K562 (cell line): ENCODE measurements around the gene NDUFV2. TPM values are rescaled to one million over a fixed set of nuclear protein-coding genes. Genes with fewer than 3 reads are reported as not detected.
A peak's percentile ranks its signal among the peaks of the same experiment; 100 is the strongest.

Experiments
- ATAC-seq: fragments of 200-7000 bp; cut with Tn5 transposase; 3 replicates; pipeline ENCODE4 v1.9.1; 2020; ENCODE audit warnings: moderate library complexity
- BruUV-seq: library from RNA; stranded (reverse); fragments of 400-500 nt; replicated peaks from 2 replicates; lab custom pipeline; 2021; lab: Mats Ljungman, UMichigan
- CTCF ChIA-PET: fragments of 300-600 bp; formaldehyde crosslinking; extraction: SDS; loops from one replicate; lab custom pipeline; 2021; ENCODE audit warnings: low intra/inter-chr PET ratio; lab: Yijun Ruan, JAX
- POLR2A ChIA-PET: fragments of 300-600, 350-650 bp; sonication (Branson Sonifier 250); formaldehyde crosslinking; extraction: SDS; loops from one replicate; lab custom pipeline; 2021; ENCODE audit warnings: antibody characterized with exemption, inconsistent platforms; lab: Yijun Ruan, JAX
- DNase-seq, 4 experiments: peaks; one replicate each; pipeline versions ENCODE4 v3.0.0 to v3.0.0-alpha.2; 2011 to 2018; ENCODE audit warnings: low spot score in 3 of 4, mixed read lengths in 3 of 4; ENCODE audit errors: extremely low read depth in 1 of 4
- FAIRE-seq: peaks from 2 replicates; lab custom pipeline; 2011; peaks lifted over from hg19 to GRCh38; lab: Jason Lieb, UNC
- H2AFZ ChIP-seq: 2 replicates; pipeline ENCODE4 v1.6.0; 2011; ENCODE audit warnings: low read depth, low read length, control low read depth, inconsistent platforms
- H3K27ac ChIP-seq: fragments of 200-600 bp; 3 replicates; pipeline ENCODE4 v1.8.0; 2011; ENCODE audit warnings: low read depth, mild to moderate bottlenecking, control low read depth, inconsistent platforms, low read length, moderate library complexity, mixed read lengths; ENCODE audit errors: extremely low read depth
- H3K27me3 ChIP-seq, 2 experiments: fragments of 300-600 bp in 1 of 2; 2 replicates in 1 of 2; 3 replicates in 1 of 2; pipeline versions ENCODE4 v1.6.0 to v1.8.0; 2011; ENCODE audit warnings: inconsistent platforms in 2 of 2, low read length in 2 of 2, mild to moderate bottlenecking in 1 of 2, mixed read lengths in 1 of 2, moderate library complexity in 1 of 2; ENCODE audit not compliant: control insufficient read depth in 2 of 2, insufficient read depth in 2 of 2
- H3K36me3 ChIP-seq: fragments of 300-600 bp; 3 replicates; pipeline ENCODE4 v1.8.0; 2011; ENCODE audit warnings: mild to moderate bottlenecking, low read length, inconsistent platforms; ENCODE audit not compliant: control insufficient read depth, insufficient read depth
- H3K4me1 ChIP-seq, 2 experiments: fragments of 200-600 bp in 1 of 2; replicated peaks in 1 of 2; 2 replicates in 1 of 2; 3 replicates in 1 of 2; pipeline versions ENCODE4 v1.5.1 to v1.8.0; 2011; ENCODE audit warnings: inconsistent platforms in 2 of 2, low read length in 2 of 2, mild to moderate bottlenecking in 1 of 2, mixed read lengths in 1 of 2, moderate library complexity in 1 of 2; ENCODE audit not compliant: control insufficient read depth in 2 of 2, insufficient read depth in 2 of 2
- H3K4me2 ChIP-seq: 2 replicates; pipeline ENCODE4 v1.6.1; 2011; ENCODE audit warnings: low read length, control low read depth, inconsistent platforms, mixed read lengths; ENCODE audit not compliant: insufficient read depth
- H3K4me3 ChIP-seq: fragments of 200-600 bp; sonication (generic), shearing (Covaris generic); 2 replicates; pipeline ENCODE4 v1.5.1; 2016; ENCODE audit warnings: control low read depth, inconsistent platforms
- H3K79me2 ChIP-seq: fragments of 200-600 bp; 3 replicates; pipeline ENCODE4 v1.8.0; 2011; ENCODE audit warnings: low read length, inconsistent platforms; ENCODE audit not compliant: control insufficient read depth, insufficient read depth
- H3K9ac ChIP-seq, 2 experiments: 2 replicates each; pipeline versions ENCODE4 v1.6.0 to v1.6.1; 2011; ENCODE audit warnings: low read depth in 2 of 2, low read length in 2 of 2, control low read depth in 1 of 2, inconsistent platforms in 1 of 2, mild to moderate bottlenecking in 1 of 2, mixed read lengths in 1 of 2; ENCODE audit not compliant: insufficient read depth in 1 of 2
- H3K9me1 ChIP-seq: one replicate; pipeline ENCODE4 v1.6.0; 2011; ENCODE audit warnings: inconsistent platforms, mild to moderate bottlenecking, low read length, moderate library complexity; ENCODE audit not compliant: control insufficient read depth, insufficient read depth
- H3K9me3 ChIP-seq: replicated peaks from 2 replicates; pipeline ENCODE4 v1.5.1; 2011; ENCODE audit warnings: low read depth, low read length, inconsistent platforms; ENCODE audit not compliant: control insufficient read depth, insufficient read depth
- H4K20me1 ChIP-seq: replicated peaks from 2 replicates; pipeline ENCODE4 v1.6.1; 2011; ENCODE audit warnings: low read length, inconsistent platforms, mixed read lengths; ENCODE audit not compliant: control insufficient read depth, insufficient read depth
- ERF ChIP-seq: fragments of 450-650 bp; formaldehyde crosslinking; IDR thresholded peaks from 2 replicates; pipeline ENCODE4 v1.4.0; 2020; ENCODE audit warnings: mild to moderate bottlenecking, mixed read lengths
- JUNB ChIP-seq: fragments of 450-650 bp; formaldehyde crosslinking; conservative IDR thresholded peaks from 2 replicates; pipeline ENCODE4 v1.4.0; 2020; ENCODE audit warnings: mild to moderate bottlenecking
- KDM1A ChIP-seq, 2 experiments: fragments of 450-650 bp; IDR thresholded peaks; 2 replicates each; pipeline ENCODE4 v1.6.1; 2016; ENCODE audit warnings: mild to moderate bottlenecking in 2 of 2
- RUNX1 ChIP-seq: sonication (generic); IDR thresholded peaks from 2 replicates; pipeline ENCODE4 v1.6.1; 2016; ENCODE audit warnings: antibody characterized with exemption, low read depth
- STAG1 ChIP-seq: sonication (generic); formaldehyde crosslinking; IDR thresholded peaks from 2 replicates; pipeline ENCODE4 v1.5.0; 2020; ENCODE audit warnings: missing genetic modification reagents, borderline replicate concordance
- ZNF121 ChIP-seq: sonication (generic); formaldehyde crosslinking; conservative IDR thresholded peaks from 2 replicates; pipeline ENCODE4 v1.8.0; 2022; ENCODE audit warnings: missing genetic modification reagents
- WGBS: fragments of 100-300 bp; shearing (Covaris generic); methylation state at CpG from one replicate; pipeline ENCODE4 v1.1.6; 2016; ENCODE audit warnings: low coverage, mixed read lengths; ENCODE audit not compliant: insufficient coverage; ENCODE audit errors: missing lambda C conversion rate; 5-methylcytosine and 5-hydroxymethylcytosine counted together
- in situ Hi-C: fragments of 300-500 bp; cut with MboI; formaldehyde crosslinking; loops from 4 replicates; pipeline ENCODE4 v1.15.0; 2018; ENCODE audit warnings: inconsistent platforms, mixed read lengths
- intact Hi-C: fragments of 100-400 bp; cut with micrococcal nuclease; formaldehyde crosslinking; loops from 2 replicates; pipeline ENCODE4 v1.14.2; 2022
- polyA plus RNA-seq, 8 experiments: library from polyadenylated mRNA; depleted of rRNA in 4 of 8; stranded (reverse) in 5 of 8; unstranded in 3 of 8; fragments of >200 nt; fragmentation: Nextera tagmentation in 2 of 8; fragmentation: Illumina TruSeq in 1 of 8; extraction: Ambion mirVana in 2 of 8; extraction: Trizol in 1 of 8; gene quantifications; 2 replicates each; pipeline versions ENCODE4 v1.2.1 to v1.2.3, GENCODE V29; 2011 to 2014; ENCODE audit warnings: inconsistent platforms in 1 of 8, missing spikeins in 1 of 8
- total RNA-seq, 7 experiments: library from RNA; depleted of rRNA in 6 of 7; stranded (reverse); fragments of >200 nt in 6 of 7; fragmentation: Illumina TruSeq in 2 of 7; extraction: Trizol in 2 of 7; gene quantifications; 2 replicates each; pipeline versions ENCODE4 v1.2.1 to v1.2.3, GENCODE V29; 2011 to 2021; ENCODE audit warnings: low replicate concordance in 1 of 7
- TF ChIP-seq, protein P1 (sequence below): sonication (generic); formaldehyde crosslinking; IDR thresholded peaks from 2 replicates; pipeline ENCODE4 v1.8.0; 2022; ENCODE audit warnings: mild to moderate bottlenecking, missing genetic modification reagents

The NDUFV2 gene
- total and polyA plus RNA-seq, 9 of the 15 experiments (the other 6 are each of a cell fraction or from before 2014, with no cell fraction given), result 213 to 550 (median 384) TPM

DNA sequence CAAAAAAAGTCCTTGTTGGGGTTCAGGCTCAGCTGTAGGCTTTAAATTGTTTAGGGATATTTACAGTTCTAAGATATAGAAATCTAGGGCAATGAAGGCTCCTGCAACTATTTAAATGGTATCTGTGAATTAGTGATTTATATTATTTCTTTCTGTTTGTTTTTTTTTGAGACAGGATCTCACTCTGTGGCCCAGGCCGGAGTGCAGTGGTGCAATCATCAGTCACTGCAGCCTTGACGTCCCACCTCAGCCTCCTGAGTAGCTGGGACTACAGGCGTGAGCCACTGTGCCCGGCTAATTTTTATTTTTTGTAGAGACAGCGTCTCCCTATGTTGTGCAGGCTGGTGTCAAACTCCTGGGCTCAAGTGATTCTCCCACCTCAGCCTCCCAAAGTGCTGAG is 32.3 kb upstream of the NDUFV2 start:
- H3K27me3 ChIP-seq, result no peaks in the 10 kb centered on the region
- no peaks in the 10 kb centered on the region for H3K36me3 ChIP-seq
- no peak overlapping the region for H3K4me3 ChIP-seq
- no peaks in the 10 kb centered on the region for H3K9me1 ChIP-seq
- H4K20me1 ChIP-seq, result no peaks in the 10 kb centered on the region
- TF ChIP-seq RUNX1, result no peak
- no peak for TF ChIP-seq JUNB (CRISPR knock-in tag)
- 0 out of 2 replicates have a peak, but pooled peaks have one; percentile 17 for TF ChIP-seq STAG1 (CRISPR knock-in tag)
- TF ChIP-seq ZNF121 (CRISPR knock-in tag), result peak; percentile 31; the same call in 1 of the 2 replicates
- 71% methylated on average over 5 of the region's 5 CpGs for WGBS
- peaks cover 0 to 10% of the 10 kb centered on the region in 2 experiments; a peak in 3 of 5 replicates for H3K4me1 ChIP-seq
- peak overlapping the region; percentile 66 for H2AFZ ChIP-seq
- no peak overlapping the region for H3K4me2 ChIP-seq
- intact Hi-C loops, result loop anchor here (10.0 kb wide), 1 partner anchor 265 kb away; the partner anchor contains the start of gene TWSG1
- FAIRE-seq (no peak), DNase-seq (no peak), ATAC-seq (no peak)
- no TSS peak for BruUV-seq
- H3K9ac ChIP-seq, result no peak overlapping the region
- no peak overlapping the region for H3K27ac ChIP-seq
- H3K9me3 ChIP-seq, result no peaks in the 10 kb centered on the region
- no peaks in the 10 kb centered on the region for H3K79me2 ChIP-seq
- in situ Hi-C loops, result loop anchor here (5.0 to 10.0 kb wide), 2 partner anchors 77 to 265 kb away; partner anchors contain the start of gene TWSG1
- POLR2A ChIA-PET, result no interaction called here
- CTCF ChIA-PET, result no interaction called here

DNA sequence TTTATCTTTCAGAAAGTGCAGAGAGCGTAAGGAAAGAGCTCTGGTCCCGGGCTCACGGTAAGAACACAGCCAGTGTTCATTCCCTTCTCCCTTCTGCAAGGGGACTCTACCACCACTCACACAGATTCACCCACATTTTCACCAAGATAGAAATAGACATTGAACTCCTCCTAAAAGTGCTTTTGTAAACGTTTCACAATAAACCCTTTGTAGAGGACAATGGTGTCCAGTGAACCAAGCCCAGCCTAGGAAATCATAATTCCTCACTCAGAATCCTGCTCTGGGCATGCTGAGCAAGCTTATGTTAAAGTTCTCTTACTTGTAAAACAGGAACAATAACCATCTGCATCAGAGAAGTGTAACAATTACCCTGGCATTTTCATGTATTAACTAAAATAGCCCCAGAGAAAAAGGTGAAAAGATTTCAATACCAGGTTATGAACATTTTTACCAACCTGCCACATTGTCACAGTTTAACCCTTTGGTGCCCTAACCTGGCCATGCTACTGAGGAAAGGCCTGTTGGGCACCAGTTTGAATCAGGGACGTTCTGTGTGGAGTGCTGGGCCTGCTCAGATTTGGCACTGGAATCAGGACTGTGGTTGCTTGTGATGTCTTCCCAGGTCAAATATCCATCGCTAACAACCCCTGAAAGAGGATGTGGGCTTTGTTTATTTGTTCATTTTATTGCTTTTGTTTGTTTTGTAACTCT is 22.5 kb upstream of the NDUFV2 start:
- Histone ChIP-seq H3K4me2 (no peak overlapping the region), H3K36me3 (no peaks in the 10 kb centered on the region), H4K20me1 (no peaks in the 10 kb centered on the region), H3K9me1 (no peaks in the 10 kb centered on the region), H3K79me2 (no peaks in the 10 kb centered on the region), H3K27me3 (no peaks in the 10 kb centered on the region), H3K9ac (no peak overlapping the region), H3K9me3 (no peaks in the 10 kb centered on the region), H2AFZ (peak overlapping the region; percentile 12), H3K27ac (no peak overlapping the region), H3K4me3 (no peak overlapping the region), H3K4me1 (peaks cover 0 to 6% of the 10 kb centered on the region in 2 experiments; a peak in 3 of 5 replicates)
- WGBS, result 22% methylated on average over 6 of the region's 6 CpGs
- ChIA-PET CTCF (no interaction called here), POLR2A (interaction anchor here (0.9 to 1.4 kb wide), 4 partner anchors 12 to 59 kb away, joined by 3 to 6 read pairs (median 3); no protein-coding TSS in a partner anchor)
- TF ChIP-seq, protein P1, sequence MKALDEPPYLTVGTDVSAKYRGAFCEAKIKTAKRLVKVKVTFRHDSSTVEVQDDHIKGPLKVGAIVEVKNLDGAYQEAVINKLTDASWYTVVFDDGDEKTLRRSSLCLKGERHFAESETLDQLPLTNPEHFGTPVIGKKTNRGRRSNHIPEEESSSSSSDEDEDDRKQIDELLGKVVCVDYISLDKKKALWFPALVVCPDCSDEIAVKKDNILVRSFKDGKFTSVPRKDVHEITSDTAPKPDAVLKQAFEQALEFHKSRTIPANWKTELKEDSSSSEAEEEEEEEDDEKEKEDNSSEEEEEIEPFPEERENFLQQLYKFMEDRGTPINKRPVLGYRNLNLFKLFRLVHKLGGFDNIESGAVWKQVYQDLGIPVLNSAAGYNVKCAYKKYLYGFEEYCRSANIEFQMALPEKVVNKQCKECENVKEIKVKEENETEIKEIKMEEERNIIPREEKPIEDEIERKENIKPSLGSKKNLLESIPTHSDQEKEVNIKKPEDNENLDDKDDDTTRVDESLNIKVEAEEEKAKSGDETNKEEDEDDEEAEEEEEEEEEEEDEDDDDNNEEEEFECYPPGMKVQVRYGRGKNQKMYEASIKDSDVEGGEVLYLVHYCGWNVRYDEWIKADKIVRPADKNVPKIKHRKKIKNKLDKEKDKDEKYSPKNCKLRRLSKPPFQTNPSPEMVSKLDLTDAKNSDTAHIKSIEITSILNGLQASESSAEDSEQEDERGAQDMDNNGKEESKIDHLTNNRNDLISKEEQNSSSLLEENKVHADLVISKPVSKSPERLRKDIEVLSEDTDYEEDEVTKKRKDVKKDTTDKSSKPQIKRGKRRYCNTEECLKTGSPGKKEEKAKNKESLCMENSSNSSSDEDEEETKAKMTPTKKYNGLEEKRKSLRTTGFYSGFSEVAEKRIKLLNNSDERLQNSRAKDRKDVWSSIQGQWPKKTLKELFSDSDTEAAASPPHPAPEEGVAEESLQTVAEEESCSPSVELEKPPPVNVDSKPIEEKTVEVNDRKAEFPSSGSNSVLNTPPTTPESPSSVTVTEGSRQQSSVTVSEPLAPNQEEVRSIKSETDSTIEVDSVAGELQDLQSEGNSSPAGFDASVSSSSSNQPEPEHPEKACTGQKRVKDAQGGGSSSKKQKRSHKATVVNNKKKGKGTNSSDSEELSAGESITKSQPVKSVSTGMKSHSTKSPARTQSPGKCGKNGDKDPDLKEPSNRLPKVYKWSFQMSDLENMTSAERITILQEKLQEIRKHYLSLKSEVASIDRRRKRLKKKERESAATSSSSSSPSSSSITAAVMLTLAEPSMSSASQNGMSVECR (CRISPR knock-in tag), result 0 out of 2 replicates have a peak, but pooled peaks have one; percentile 32
- no peak for TF ChIP-seq ERF
- peak in 1 of 2 experiments; percentile 51; a peak in 1 of 4 replicates for TF ChIP-seq KDM1A (IDR thresholded peaks at IDR 0.05)
- BruUV-seq, result no TSS peak
- ATAC-seq, result no peak
- no peak for DNase-seq
- FAIRE-seq, result no peak
- in situ Hi-C loops, result loop anchor here (10.0 kb wide), 1 partner anchor 255 kb away; the partner anchor contains the start of gene TWSG1
- intact Hi-C loops, result loop anchor here (10.0 kb wide), 1 partner anchor 255 kb away; the partner anchor contains the start of gene TWSG1
